Endometrium (tissue), 2 donors: ENCODE data around the gene OXNAD1.
"Not testable (repeated sequence)": the region's sequence is repeated elsewhere in the genome, so short reads cannot be mapped to it uniquely, and the experiment has no call there.

ENCODE experiments used
- FAIRE-seq: peaks from 2 replicates; lab custom pipeline; 2012; peaks lifted over from hg19 to GRCh38; lab: Jason Lieb, UNC
- donor health status: control.
- donor health status: control.

Gene OXNAD1

DNA sequence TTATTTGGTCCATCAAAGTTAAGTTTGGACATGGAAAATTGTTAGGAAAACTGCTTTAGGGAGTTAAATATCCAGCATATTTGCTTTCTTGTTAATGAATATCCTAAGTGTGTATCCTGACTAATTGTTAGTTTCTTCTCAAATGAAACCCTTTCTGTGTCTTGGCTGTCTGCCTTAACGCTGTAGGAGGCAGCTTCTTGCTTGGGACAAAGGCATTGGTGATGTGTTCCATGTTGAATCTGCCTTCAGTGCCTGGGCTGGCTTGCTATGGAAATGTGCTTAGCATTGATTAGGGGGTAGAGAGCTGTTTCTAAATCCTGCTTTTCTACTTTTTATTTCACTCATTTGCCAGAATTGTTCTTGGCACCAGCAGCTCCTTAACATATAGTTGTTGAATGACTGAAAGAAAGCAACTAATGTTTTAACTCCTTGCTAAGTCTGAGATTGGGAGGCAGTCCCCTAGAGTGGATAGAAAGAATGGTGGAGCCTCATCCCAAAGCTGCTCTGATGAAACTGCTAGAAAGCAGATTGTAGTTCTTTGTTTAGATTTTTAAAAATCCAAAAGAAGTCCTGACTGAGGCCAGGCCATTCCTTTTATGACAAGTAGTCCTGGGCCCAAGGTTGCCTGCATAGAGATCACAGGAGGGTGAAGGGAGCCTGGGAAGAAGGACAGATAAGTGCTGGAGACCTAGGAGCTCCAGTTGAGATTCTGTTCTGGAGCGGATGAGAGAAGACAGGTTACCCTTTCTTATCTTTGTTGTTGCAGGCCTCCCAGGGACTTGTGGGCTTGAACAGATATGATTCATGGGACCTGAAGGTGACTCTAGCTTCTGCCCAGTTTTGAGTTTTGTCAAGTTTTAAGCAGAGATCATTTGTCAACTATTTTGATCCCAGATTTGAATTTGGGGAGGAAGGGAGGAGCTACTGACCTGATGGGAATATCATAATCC, 39.3 kb downstream of the OXNAD1 start:
- FAIRE-seq, result no peak

- no peak for FAIRE-seq
Measured at GRCh38 chr3:16305111-16305541, 40.1 kb downstream of the OXNAD1 start.

DNA sequence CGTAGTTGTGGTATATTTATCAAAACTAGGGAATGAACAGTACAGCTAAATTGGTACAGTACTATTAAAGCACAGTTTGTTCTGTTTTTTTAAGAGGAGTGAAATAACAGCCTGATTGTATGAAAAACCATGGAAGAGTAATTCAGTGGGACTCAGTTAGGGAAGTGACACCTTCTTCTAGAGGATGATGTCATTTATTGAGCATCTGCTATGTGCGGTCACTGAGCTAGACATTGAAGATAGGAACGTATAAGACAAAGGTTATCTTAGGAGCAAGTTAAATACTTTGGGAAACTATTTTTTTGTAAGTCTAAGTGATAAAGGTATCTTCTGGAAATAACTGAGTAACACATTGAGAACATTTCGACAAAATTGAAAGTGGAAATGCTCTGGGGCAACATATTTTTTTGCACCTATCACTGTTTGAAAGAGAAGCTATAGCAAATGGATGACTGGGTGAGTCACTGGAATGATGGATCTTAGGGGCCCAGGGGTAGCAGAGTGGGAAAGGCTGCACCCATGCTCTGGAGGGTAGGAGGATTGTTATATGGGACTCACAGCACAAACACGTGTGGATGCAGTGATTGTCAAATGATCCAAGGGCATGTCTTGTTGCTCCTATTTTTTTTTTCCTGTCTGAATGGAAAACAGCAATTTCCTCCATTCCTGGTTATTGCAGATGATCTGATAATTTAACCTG, 43.0 kb downstream of the OXNAD1 start:
- FAIRE-seq, result no peak

GRCh38 chr3:16308727-16309126, 43.7 kb downstream of the OXNAD1 start:
- no peak for FAIRE-seq

DNA sequence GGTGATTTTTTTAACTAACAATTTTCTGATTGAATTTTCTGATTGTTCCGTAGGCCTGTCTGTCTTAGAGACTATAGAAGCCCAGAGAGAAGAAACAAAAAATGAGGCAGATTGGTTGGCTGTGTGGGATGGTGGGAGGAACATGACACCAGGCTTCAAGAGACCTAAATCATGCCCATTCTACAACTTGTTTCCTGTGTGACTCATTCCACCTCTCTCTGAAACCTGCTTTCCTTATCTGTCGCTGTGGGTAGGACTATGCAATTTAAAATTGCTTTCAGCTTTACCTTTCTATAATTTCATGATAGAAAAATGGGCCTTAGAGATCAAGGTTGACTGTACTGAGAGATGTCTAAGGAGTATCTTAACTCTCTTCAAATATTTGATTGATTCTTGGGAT, 44.5 kb downstream of the OXNAD1 start:
- no peak for FAIRE-seq

- FAIRE-seq, result not testable (repeated sequence)
Measured at GRCh38 chr3:16310486-16310885, 45.5 kb downstream of the OXNAD1 start.

DNA sequence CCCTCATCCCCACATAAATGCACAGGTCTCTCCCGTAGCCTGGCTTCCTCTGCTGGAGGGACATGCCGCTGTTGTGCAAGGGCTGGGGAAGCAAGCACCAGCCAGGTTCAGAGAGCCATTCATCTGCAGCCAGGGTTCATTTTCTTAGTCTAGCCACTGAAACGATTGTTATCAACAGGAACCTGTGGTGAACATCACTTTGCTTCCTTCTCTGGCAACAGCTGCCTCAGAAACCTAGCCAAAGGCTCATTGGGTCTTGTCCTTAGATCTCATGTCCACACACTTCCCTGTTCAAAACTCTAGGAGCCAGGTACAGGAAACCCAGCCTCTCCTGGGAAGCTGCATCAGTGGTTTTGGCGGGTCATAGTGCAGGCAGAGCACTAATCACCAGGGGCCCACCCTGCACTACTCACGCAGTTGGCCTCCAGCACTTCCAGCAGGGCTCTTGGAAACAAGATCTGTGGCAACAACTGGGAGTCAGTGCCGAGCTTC, 47.0 kb downstream of the OXNAD1 start:
- no peak for FAIRE-seq

GRCh38 chr3:16313886-16314645, 49.1 kb downstream of the OXNAD1 start:
- no peak for FAIRE-seq

DNA sequence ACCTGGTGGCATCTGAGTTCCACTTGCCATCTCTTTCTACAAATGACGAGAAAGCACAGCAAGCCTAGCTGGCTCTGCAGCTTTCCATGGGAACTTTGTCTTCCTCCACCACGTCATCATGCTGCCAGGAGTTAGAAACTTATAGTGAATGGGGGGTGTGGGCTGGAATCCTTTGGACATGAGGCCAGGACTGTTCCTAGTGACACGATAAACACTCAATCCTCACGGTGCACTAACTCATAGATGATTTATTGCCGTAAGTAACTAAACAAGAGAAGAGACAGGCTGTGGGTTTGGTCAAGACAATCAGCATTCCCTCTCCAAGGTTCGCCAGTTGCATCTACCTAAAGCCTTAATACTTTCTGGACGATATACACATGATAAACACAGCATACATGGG, 50.6 kb downstream of the OXNAD1 start:
- FAIRE-seq, result no peak

DNA sequence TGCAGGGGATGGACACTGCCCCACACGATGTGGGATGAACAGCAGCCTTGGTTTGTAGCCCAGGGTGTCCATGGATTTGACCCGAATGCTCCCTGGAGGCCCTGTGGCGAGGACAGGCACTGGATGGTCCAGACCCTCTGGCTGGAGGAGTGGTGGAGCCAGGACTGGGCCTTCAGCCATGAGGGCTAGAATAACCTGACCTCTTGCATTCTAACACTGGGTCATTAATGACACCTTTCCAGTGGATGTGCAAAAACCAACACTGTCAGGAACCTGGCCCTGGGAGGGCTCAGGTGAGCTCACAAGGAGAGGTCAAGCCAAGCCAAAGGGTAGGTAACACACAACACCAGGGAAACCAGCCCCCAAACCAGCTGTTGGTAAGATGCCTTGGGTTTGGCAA, 51.4 kb downstream of the OXNAD1 start:
- FAIRE-seq, result no peak

DNA sequence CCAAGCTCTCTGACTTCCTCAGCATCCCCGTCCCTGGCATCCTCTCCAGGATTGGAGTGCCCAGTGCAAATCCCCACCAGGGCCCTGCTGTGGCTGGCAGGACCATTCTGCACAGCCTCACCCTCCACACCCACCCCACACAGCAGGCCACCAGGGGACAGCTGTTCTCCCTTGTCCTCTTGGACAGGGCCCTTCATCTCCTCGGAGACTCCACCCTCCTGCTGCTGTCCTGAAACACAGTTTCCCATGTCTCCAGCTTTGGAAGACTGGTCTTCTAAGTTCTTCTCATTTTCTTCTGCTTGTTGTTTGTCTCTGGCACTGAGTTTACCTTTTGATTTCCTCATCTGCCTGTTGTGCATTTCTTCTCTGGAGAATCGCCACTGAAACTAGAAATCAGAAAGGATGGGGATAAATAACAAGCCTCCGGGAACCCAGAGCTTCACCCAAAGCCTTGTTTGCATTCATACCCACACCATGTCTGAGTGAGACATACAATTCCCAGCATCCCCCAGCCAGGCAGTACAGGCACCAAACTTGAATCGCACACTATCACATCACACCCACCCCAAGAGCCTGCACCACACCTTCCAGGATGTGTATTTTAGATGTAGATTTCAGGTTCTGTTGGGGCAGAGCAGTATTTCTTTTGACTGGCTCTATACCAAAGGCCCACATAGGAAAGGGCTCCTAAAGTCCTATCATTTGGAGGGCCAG, 52.0 kb downstream of the OXNAD1 start:
- no peak for FAIRE-seq

GRCh38 chr3:16317561-16317945, 52.5 kb downstream of the OXNAD1 start:
- FAIRE-seq, result no peak

DNA sequence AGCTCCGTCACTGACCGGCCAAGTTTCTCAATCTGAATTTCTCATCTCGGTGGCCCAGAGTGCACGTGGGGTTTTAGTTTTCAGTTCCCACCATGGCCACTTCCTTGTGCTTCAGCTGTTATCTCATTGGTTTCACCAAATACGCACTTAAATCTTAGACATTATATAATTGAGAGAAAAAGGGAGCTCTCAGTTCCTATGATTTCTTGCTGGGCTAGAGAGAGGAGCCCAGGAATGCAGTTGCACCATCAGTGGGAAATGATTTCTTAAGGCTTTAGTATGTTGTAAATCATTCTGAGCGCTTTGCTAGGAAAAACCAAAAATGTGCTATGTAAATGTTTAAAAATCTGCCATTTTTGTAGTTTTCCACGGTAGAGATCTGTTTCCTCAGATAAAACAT, 53.2 kb downstream of the OXNAD1 start:
- no peak for FAIRE-seq

- FAIRE-seq, result no peak
Measured at GRCh38 chr3:16319307-16319706, 54.3 kb downstream of the OXNAD1 start.

GRCh38 chr3:16319723-16320122, 54.7 kb downstream of the OXNAD1 start:
- FAIRE-seq, result no peak

DNA sequence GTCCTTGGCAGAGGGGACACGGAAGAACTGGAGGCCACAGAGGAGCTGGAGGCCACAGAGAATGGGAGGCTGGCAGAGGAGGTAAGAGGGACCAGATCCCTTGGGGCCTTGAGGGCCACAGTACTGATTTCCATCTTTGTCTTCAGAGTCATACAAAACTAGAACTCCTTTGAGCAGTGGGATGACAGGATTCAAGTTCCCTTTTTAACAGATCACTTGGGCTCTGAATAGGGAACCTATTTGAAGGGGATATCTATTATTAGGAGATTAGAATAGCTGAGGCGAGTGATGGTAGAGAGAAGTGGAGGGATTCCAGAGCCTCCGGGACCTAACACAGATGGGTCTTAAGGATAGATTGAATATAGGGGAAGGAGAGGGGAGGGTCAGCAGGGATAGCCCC, 55.7 kb downstream of the OXNAD1 start:
- FAIRE-seq, result no peak

GRCh38 chr3:16322189-16322588, 57.2 kb downstream of the OXNAD1 start:
- no peak for FAIRE-seq

GRCh38 chr3:16323737-16324136, 58.7 kb downstream of the OXNAD1 start:
- no peak for FAIRE-seq

DNA sequence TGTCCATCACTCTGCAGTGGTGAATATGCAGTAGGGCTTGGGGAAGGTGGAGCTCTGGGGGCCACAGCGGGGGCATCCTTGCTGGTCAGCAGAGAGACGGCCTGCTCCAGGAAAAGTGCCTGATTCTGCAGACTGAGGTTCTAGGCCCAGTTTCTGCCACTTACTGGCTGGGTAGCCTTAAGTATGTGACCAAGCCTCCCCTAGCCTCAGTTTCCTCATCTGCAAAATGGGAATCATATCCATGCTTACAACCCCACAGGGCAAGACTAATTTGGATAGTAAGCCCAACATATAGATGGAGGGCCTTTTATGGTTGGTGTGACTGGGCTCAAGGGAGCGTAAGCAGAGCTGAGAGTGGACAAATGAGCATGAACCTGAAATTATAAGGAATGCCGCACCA, 60.8 kb downstream of the OXNAD1 start:
- no peak for FAIRE-seq

GRCh38 chr3:16326724-16327349, 61.8 kb downstream of the OXNAD1 start:
- no peak for FAIRE-seq

DNA sequence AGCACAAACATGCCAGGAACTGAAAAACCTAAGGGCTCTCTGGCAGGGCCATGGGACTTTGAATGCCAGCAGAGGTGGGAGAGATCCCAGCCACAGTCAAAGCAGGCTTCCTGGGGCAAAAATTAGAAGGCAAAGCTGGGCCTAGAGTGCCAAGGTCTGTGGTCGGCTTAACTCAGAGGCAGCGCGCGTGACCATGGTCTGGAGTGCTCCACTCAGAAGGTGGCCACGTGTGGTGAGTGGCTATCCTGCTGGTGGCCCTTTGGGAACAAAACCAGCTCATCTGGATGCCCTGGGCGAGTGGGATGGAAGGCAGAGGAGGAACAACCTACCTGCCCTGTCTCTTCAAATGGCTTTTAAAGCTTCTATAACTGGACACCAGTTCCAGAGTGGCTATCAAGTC, 63.1 kb downstream of the OXNAD1 start:
- no peak for FAIRE-seq
